Measurements from ENCODE around the gene BLNK.
"Not testable (repeated sequence)": the region's sequence is repeated elsewhere in the genome, so short reads cannot be mapped to it uniquely, and the experiment has no call there.

BLNK gene

GRCh38 chr10:96271016-96271815, at the start of gene BLNK:
Gene BLNK (minus strand): TSS chr10:96271569. CDS start chr10:96271398, 171 bp downstream.
- DNase-seq: no peak

DNA sequence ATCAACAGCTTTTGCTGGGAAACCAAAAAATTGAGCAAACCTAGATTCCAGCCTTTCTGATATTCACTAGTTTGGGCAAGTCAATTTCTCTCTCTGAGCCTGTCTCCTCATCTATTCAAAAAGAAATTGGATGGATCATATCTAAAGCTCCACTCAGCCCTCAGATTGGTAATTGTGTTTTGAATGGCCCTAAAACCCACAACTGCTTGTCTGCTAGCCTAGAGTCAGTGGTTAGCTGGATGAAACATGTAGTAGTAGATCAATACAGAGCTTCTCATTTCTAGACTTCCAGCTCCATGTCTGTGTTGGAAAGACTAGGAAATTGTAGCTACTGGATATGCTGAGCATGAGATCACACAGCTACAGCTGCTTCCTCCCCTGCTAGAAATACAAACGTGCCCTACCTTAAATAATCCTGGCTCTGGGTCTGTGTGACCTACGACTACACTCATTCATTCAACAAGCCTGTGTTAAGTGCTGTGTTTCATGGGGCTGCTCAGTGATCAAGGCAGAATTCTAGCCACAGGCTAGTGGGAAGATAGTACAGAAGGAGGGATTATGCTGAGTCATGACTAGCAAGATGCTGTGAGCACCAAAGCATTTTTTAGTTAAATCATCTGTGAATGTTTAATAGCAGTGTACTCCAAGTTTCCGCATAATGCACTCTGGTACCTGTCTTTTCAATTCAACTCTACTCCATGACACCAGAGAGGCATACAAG, 48.5 kb upstream of the BLNK start:
- DNase-seq: peak; percentile 46

- no peak for DNase-seq
These were observed 45.9 kb upstream of the BLNK start for GRCh38 chr10:96317067-96317833.

DNA sequence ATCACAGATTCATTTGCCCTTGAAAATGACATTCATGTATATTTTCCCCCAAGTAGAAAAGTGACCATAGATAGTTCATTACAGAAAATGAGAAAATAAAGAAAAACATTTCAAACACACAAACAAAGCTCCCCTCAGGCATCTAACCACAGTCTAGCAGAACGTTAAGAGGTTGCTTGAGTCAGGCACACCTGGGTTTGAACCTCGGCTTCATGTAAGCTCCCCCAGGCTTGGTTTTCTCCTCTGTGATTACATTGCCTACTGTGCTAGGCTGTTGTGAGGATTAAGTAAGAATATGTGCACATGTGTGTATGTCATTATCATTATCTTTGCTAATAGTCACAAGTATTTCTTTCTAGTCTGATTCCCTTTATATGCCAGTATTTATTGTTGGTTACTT, 42.0 kb upstream of the BLNK start:
- no peak for DNase-seq

- no peak for DNase-seq
These were observed 39.9 kb upstream of the BLNK start for GRCh38 chr10:96311180-96311715.

- DNase-seq: no peak
These were observed 38.9 kb upstream of the BLNK start for GRCh38 chr10:96310321-96310669.

DNA sequence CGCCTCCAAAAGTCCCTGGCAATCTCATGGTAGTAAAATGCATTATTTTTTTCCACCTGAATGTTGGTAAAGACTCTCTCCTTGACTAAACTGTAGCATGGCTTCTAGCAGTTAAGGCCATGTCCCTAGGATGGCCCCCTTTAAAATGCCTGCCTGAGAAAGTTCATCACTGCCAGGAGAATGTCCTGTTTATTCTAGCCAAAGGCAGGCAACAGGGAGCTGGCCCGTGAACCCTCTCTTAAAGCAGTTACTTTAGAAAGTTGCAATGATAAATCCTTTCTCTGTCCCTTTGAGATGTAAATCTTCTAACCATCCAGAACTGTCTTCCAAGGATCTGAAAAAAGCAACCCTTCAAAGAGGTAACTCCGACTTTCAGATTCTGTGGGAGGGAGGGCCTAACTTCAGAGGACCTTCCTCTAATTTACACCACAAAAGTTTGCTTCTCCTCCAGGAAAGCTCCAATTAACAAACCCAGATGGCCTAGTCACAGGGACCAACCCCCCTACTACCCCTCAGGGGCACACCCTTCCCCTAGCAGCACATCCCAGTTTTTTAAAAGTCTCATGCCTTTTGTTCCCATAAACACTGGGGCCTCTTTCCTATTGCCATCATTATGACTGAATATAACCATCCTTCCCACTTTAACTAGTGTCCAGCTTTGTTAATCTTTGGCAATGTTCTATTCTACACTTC, 38.4 kb upstream of the BLNK start:
- no peak for DNase-seq

- not testable (repeated sequence) for DNase-seq
These were observed 37.5 kb upstream of the BLNK start for GRCh38 chr10:96308854-96309253.

DNA sequence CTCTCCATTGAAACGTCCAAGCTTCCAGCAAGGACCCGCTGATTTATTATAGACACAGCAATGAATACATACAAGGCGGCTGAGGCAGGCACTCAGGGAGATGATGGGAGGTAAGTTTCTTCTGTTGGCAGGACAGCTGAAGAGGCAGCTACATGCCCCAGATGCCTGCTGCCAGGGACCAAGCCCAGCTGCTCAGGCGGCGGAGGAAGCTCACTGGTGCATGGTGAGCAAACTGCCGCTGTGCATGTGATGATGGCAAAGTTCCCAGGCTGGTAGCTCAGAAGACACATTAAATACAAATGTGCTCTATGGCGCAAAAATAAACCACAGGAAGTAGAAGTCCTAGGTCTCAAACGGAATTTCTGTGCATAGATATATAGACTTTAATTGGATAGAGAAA, 35.1 kb upstream of the BLNK start:
- peak; percentile 80 for DNase-seq

DNA sequence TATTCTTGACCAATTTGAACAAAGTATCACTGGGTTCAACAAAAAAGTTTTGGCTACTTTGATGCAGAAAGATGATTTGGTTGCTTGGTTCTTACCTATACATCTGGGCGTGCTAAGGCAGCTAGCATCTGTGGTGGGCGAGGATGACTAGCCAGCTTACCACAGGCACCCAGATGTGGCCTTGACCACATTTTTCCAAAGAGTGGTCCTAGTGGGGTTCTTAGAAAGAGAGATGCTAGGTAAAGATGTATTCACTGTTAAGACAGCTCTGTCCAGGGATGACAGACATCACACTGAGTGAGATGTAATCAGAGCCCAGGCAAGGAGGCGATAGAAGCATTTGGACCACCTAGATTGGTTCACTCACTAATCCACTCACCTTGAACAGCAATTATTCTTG, 33.6 kb upstream of the BLNK start:
- no peak for DNase-seq

- DNase-seq: no peak
These were observed 32.9 kb upstream of the BLNK start, which contains the start of gene DNTT for GRCh38 chr10:96304230-96304629. Gene DNTT (plus strand): TSS chr10:96304434. CDS start chr10:96304498, 64 bp downstream.

GRCh38 chr10:96301616-96302015, 30.2 kb upstream of the BLNK start:
- DNase-seq: no peak

DNA sequence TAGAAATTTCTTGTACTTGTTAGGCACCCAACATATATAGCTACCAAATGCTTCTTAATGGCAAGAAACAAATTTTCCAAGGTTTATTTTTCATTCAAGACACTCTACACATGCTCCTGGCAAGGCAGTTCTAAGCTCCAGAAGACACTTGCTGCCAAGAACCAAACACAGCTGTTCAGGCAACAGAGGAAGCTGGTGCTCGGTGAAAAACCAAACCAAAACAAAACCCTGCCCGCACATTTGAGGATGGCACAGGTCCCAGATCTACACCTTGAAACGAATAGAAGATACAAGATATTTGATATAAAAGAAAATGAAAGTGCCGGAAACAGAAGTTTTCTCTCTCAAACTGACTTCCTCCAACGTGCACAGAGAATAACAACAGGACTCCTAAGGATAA, 28.0 kb upstream of the BLNK start:
- DNase-seq: no peak

DNA sequence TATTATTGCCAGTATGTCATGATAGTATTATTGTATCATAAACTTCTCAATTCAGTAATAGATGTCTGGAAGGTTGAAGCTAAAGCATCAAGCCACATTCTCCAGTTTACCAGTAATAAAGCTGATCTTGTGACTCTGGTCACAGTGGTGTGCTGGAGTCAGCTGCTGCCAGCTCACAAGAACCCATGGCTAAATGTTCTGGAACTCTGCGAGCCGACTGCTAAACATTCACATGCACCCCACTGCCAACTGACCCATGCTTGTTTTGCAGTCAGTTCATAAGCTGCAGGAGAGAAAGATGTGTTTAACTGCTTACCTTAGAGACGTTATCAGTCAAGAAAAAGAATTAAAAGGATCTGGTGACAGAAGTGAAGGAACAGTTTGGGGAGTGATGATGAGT, 27.0 kb upstream of the BLNK start:
- DNase-seq: no peak

- DNase-seq: no peak
These were observed 26.1 kb upstream of the BLNK start for GRCh38 chr10:96297486-96297885.

DNA sequence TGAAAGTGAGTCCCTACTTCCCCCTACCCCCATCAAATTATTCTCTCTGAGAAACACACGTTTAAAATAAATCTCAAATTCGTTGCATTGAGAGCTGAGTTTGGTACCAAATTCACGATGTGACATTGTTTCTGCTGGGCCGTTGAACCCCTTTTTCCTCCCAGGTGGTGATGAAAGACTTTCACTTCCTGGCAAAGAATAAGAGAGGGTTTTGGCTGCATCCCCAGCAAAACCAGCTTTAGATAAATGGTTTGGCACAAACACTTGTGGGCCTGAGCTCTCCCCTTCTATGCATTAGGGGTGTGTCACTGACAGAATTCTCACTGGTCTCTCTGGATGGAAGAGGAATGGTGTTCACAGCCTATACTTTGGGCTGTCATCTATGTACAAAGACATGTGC, 24.1 kb upstream of the BLNK start:
- DNase-seq: no peak

DNA sequence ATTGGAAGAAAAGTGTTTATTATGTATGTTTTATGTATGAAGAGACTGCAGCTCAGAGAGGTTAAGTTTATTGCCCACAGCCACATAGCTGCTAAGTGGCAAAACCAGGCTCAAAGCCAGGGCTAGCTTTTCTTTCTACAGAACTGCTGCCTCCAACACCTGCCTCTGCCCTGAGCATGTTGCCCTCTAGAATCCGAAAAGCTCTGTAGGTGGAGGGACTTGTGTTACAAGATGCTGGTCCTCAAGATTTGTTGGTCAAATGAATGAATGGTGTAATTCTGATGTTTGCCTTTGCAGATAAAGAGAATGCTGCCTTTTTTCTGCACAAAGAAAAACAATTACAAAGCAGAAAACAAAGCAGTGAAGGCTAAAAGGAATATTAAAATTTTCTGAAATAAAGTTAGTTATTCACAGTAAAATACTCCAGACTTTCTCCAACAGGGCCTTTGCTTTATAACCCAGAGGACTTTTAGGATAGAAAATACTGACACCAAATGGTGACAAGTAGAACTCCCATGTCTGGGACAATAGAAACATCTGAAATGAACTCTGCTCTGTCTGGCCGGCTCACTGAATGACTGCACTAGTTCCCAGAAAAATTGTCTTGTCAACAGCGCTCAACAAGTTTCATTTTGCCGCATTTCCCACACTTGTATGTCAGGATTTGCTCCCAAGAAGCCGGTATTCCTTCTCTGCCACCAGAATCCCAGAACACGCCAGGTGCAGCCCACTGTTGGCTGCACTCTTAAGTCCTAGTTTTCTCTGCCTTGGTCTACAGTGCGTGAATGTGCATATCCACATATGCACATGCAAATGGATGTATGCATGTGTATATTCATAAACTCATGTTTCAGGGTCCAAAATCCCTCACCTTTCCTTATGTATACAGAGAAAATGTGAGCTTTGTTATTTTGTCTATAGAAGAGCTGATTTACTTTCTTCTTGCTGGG, 21.9 kb upstream of the BLNK start:
- DNase-seq: peak; percentile 62

- DNase-seq: no peak
These were observed 19.2 kb upstream of the BLNK start for GRCh38 chr10:96290368-96291133.

- DNase-seq: no peak
These were observed 18.0 kb upstream of the BLNK start for GRCh38 chr10:96289218-96289910.

DNA sequence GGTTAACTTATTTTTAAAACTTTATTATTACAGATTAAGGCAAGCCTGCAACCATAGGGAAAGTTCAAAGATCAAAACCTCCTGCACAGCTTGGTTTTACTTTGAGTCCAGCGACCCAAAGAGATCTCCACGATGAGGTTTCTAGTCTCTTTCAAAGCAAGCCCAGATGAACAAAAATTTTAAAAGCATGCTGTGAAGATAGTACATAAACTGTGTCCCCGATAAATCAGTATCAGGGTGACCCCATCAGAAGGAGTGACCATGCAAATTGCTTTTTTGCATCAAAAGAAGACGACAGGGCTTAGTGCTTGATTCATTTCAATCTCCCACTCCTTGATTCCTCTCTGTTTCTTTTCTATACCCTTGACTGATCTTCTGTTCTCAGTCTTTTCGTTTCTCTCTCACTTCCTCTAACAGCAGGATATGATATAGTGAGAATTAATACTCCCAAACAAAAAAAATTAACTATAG, 16.8 kb upstream of the BLNK start:
- no peak for DNase-seq
